ENCODE results near the gene TES.
A peak's percentile ranks its signal among the peaks of the same experiment; 100 is the strongest.
"Not testable (repeated sequence)": the region's sequence is repeated elsewhere in the genome, so short reads cannot be mapped to it uniquely, and the experiment has no call there.

TES gene

GRCh38 chr7:116224492-116225098 lies 14.3 kb downstream of the TES start:
- peak; percentile 32 for DNase-seq

- no peak for DNase-seq
These were observed 15.5 kb downstream of the TES start for GRCh38 chr7:116225860-116226259.

GRCh38 chr7:116226664-116227063 lies 16.3 kb downstream of the TES start:
- DNase-seq: no peak

- DNase-seq: no peak
These were observed 17.4 kb downstream of the TES start for GRCh38 chr7:116227678-116228239.

- no peak for DNase-seq
These were observed 17.9 kb downstream of the TES start for GRCh38 chr7:116228241-116228640.

- DNase-seq: no peak
These were observed 19.0 kb downstream of the TES start for GRCh38 chr7:116229366-116229765.

- no peak for DNase-seq
These were observed 20.1 kb downstream of the TES start for GRCh38 chr7:116230191-116231005.

GRCh38 chr7:116231543-116231942 lies 21.2 kb downstream of the TES start:
- no peak for DNase-seq

- no peak for DNase-seq
These were observed 21.6 kb downstream of the TES start for GRCh38 chr7:116231949-116232348.

- no peak for DNase-seq
These were observed 22.0 kb downstream of the TES start for GRCh38 chr7:116232350-116232749.

- DNase-seq: no peak
These were observed 22.6 kb downstream of the TES start for GRCh38 chr7:116232920-116233319.

GRCh38 chr7:116234517-116235200 lies 24.3 kb downstream of the TES start:
- DNase-seq: no peak

GRCh38 chr7:116235380-116235779 lies 25.0 kb downstream of the TES start:
- no peak for DNase-seq

- peak; percentile 72 for DNase-seq
These were observed 25.8 kb downstream of the TES start for GRCh38 chr7:116236020-116236630.

GRCh38 chr7:116239020-116239419 lies 28.7 kb downstream of the TES start:
- DNase-seq: no peak

- DNase-seq: no peak
These were observed 29.1 kb downstream of the TES start for GRCh38 chr7:116239434-116239833.

- no peak for DNase-seq
These were observed 29.8 kb downstream of the TES start for GRCh38 chr7:116240024-116240668.

- no peak for DNase-seq
These were observed 31.0 kb downstream of the TES start for GRCh38 chr7:116241291-116241690.

GRCh38 chr7:116242178-116242577 lies 31.8 kb downstream of the TES start:
- no peak for DNase-seq

GRCh38 chr7:116242759-116243158 lies 32.4 kb downstream of the TES start:
- DNase-seq: no peak

GRCh38 chr7:116244803-116245202 lies 34.5 kb downstream of the TES start:
- DNase-seq: not testable (repeated sequence)

GRCh38 chr7:116246357-116246756 lies 36.0 kb downstream of the TES start:
- DNase-seq: no peak
